ENCODE measurements around the gene CBX3. TPM values are rescaled to one million over a fixed set of nuclear protein-coding genes. Genes with fewer than 3 reads are reported as not detected.

The CBX3 gene
- total RNA-seq, 3 donors from 2014 or later, result 88.0 to 98.3 (median 96.0) TPM

DNA sequence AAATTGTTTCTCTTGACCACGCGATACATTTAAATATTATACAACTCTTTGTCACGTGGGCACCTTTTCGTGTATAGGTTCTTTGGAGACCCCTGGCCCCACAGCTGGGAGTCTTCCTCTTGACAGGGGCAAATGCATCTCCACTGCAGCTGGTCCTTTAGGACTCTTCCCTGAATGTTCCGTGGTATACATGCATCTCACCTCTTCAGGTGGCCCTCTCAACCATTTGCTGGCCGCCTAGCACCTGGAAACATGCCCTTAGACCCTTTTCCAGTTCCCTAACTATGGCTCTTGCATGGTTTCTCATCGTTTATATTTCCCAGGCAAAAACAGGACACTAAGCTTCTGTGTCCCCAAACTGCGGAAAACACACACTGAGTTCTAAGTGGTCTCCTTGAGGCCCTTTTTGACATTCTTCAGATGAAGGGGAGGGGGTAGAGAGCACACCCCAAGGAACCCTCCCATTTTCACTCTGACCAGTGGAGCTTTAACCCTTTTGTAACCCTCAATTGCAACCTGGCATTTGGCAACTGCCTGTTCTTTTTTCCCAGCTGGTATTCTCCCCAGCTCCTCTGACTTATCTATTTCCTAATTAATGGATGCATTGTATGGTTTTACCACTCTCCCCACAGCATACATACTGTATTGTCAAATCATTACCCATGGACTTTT, 21.6 kb upstream of the CBX3 start:
- no peaks in the 10 kb centered on the region for H3K4me1 ChIP-seq
- DNase-seq (ENCODE audit: low spot score in 2 of 2), result no peak
- TF ChIP-seq POLR2AphosphoS5 (IDR thresholded peaks at IDR 0.05) (no peak), POLR2A (IDR thresholded peaks at IDR 0.05) (no peak)
- TF ChIP-seq, protein P1, sequence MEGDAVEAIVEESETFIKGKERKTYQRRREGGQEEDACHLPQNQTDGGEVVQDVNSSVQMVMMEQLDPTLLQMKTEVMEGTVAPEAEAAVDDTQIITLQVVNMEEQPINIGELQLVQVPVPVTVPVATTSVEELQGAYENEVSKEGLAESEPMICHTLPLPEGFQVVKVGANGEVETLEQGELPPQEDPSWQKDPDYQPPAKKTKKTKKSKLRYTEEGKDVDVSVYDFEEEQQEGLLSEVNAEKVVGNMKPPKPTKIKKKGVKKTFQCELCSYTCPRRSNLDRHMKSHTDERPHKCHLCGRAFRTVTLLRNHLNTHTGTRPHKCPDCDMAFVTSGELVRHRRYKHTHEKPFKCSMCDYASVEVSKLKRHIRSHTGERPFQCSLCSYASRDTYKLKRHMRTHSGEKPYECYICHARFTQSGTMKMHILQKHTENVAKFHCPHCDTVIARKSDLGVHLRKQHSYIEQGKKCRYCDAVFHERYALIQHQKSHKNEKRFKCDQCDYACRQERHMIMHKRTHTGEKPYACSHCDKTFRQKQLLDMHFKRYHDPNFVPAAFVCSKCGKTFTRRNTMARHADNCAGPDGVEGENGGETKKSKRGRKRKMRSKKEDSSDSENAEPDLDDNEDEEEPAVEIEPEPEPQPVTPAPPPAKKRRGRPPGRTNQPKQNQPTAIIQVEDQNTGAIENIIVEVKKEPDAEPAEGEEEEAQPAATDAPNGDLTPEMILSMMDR (IDR thresholded peaks at IDR 0.05), result no peak
- H3K9me3 ChIP-seq, result no peaks in the 10 kb centered on the region
- no peak overlapping the region for H3K27ac ChIP-seq
- no peaks in the 10 kb centered on the region for H3K27me3 ChIP-seq
- intact Hi-C loops (cut with DNase I; ENCODE audit: low total_unique reads), result no loop called here
- H3K36me3 ChIP-seq, result no peaks in the 10 kb centered on the region
- H3K4me3 ChIP-seq, result no peak overlapping the region

DNA sequence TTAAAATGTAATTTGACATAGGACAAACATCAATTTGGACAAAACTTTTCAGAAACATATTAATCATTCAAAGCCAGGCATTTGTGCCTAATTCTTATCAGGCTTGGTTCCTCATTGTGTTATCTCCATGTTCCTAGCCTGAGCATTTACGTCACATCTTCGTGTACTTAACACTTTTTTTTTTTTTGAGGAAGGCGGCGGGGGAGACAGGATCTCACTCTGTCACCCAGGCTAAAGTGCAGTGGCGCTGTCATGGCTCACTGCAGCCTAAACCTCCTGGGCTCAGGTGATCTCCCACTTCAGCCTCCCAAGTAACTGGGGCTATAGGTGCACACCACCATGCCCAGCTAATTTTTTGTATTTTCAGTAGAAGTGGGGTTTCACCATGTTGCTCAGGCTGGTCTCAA, 20.8 kb upstream of the CBX3 start:
- TF ChIP-seq, protein P1 (IDR thresholded peaks at IDR 0.05), result no peak
- no peak for TF ChIP-seq POLR2AphosphoS5 (IDR thresholded peaks at IDR 0.05)
- no peak for TF ChIP-seq POLR2A (IDR thresholded peaks at IDR 0.05)
- Histone ChIP-seq H3K9me3 (no peaks in the 10 kb centered on the region), H3K4me1 (no peaks in the 10 kb centered on the region), H3K4me3 (no peak overlapping the region), H3K36me3 (no peaks in the 10 kb centered on the region), H3K27ac (no peak overlapping the region), H3K27me3 (no peaks in the 10 kb centered on the region)
- intact Hi-C loops (cut with DNase I; ENCODE audit: low total_unique reads), result no loop called here
- no peak for DNase-seq (ENCODE audit: low spot score in 2 of 2)

DNA sequence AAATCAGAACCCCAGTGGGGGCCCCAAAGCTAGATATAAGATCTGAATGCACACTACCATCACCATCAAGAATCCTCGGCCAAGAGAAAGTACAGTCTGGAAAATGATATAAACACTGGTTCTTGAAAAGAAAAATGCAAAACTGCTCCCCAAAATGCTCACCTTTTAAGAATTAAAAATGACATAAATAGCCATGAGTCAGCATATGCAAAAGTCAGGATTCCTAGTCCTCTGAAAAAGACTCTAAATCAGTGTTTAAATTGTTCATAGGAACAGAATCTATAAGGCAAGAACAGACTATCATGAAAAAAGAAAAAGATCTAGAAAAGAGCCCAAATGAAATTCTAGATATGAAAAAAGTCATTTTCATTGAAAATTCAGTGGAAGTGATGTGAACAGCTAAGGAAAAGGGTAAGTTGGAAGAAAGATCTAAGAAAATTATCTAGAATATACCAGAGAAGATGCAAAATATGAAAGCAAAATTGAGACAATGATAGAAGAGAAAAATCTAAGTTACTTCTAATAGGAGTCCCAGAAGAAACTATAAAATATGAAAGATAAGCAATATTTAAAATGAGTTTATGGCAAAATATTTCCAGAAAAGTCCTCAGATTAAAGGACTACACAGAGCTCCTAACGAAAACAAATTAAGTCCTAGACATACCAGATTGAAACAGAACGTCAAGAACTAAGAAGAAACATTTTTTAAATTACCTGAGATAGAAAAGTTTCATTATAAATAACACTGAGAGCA, 19.9 kb upstream of the CBX3 start:
- intact Hi-C loops (cut with DNase I; ENCODE audit: low total_unique reads), result no loop called here
- Histone ChIP-seq H3K4me1 (no peaks in the 10 kb centered on the region), H3K36me3 (no peaks in the 10 kb centered on the region), H3K27me3 (no peaks in the 10 kb centered on the region), H3K27ac (no peak overlapping the region), H3K4me3 (no peak overlapping the region), H3K9me3 (no peaks in the 10 kb centered on the region)
- TF ChIP-seq POLR2AphosphoS5 (IDR thresholded peaks at IDR 0.05) (no peak), POLR2A (IDR thresholded peaks at IDR 0.05) (no peak)
- TF ChIP-seq, protein P1 (IDR thresholded peaks at IDR 0.05), result no peak
- no peak for DNase-seq (ENCODE audit: low spot score in 2 of 2)

DNA sequence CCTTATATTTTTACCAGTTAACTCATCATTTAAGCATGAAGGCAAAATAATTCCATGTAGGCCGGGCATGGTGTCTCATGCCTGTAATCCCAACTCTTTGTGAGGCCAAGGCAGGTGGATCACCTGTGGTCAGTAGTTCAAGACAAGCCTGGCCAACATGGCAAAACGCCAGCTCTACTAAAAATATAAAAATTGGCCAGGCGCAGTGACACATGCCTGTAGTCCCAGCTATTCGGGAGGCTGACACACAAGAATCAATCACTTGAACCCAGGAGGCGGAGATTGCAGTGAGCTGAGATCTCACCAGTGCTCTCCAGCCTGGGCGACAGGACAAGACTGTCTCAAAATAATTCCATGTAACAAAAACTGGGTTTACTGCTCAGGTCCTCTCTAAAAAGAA, 19.3 kb upstream of the CBX3 start:
- Histone ChIP-seq H3K27me3 (no peaks in the 10 kb centered on the region), H3K9me3 (no peaks in the 10 kb centered on the region), H3K4me3 (no peak overlapping the region), H3K4me1 (no peaks in the 10 kb centered on the region), H3K36me3 (no peaks in the 10 kb centered on the region), H3K27ac (no peak overlapping the region)
- intact Hi-C loops (cut with DNase I; ENCODE audit: low total_unique reads), result no loop called here
- TF ChIP-seq POLR2AphosphoS5 (IDR thresholded peaks at IDR 0.05) (no peak), POLR2A (IDR thresholded peaks at IDR 0.05) (no peak)
- TF ChIP-seq, protein P1 (IDR thresholded peaks at IDR 0.05), result no peak
- DNase-seq (ENCODE audit: low spot score in 2 of 2), result no peak

DNA sequence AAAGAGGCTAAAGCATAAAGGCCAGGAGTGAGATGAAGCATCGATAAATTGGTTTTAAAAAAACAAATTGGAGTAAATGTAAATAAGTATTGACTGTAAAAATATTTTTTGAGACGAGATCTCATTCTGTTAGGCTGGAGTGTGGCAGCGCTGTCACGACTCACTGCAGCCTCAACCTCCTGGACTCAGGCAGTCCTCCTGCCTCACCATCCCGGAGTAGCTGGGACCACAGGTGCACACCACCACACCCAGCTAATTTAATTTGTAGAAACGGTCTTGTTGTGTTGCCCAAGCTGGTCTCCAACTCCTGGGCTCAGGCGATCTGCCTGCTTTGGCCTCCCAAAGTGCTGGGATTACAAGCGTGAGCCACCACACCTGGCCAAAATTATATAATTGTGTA, 18.8 kb upstream of the CBX3 start:
- peak overlapping the region in 1 of 2 donors; percentile 9 for H3K27ac ChIP-seq
- H3K9me3 ChIP-seq, result no peaks in the 10 kb centered on the region
- no peak for DNase-seq (ENCODE audit: low spot score in 2 of 2)
- no peaks in the 10 kb centered on the region for H3K27me3 ChIP-seq
- H3K36me3 ChIP-seq, result no peaks in the 10 kb centered on the region
- no peak overlapping the region for H3K4me3 ChIP-seq
- intact Hi-C loops (cut with DNase I; ENCODE audit: low total_unique reads), result no loop called here
- TF ChIP-seq, protein P1 (IDR thresholded peaks at IDR 0.05), result no peak
- TF ChIP-seq POLR2AphosphoS5 (IDR thresholded peaks at IDR 0.05), result peak in 1 of 3 donors; percentile 29
- no peaks in the 10 kb centered on the region for H3K4me1 ChIP-seq
